ELR (cell line): ENCODE data around the gene WNT3A.
A peak's percentile ranks its signal among the peaks of the same experiment; 100 is the strongest.

ENCODE experiments used
- DNase-seq: peaks from one replicate; pipeline ENCODE4 v3.0.0-alpha.2; 2015; ENCODE audit warnings: low read depth

WNT3A gene

DNA sequence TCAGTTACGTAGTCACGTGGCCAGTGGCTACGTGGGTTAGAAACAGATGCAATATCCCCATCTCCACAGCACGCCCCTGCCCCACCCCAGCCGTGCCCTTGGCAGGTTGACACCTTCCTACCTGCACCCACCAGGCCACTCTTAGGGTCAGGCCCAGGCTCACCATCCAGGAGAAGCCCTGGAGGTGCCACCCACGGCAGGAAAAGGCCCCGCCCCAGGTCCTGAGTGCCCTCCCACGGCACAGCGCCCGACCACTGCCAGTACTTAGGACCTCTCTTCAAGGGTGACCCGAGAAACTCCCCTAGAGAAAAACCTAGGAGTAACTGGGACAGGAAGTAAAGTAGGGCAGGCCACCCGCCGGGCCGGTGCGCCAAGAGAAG is 94.8 kb downstream of the WNT3A start:
- no peak for DNase-seq

DNA sequence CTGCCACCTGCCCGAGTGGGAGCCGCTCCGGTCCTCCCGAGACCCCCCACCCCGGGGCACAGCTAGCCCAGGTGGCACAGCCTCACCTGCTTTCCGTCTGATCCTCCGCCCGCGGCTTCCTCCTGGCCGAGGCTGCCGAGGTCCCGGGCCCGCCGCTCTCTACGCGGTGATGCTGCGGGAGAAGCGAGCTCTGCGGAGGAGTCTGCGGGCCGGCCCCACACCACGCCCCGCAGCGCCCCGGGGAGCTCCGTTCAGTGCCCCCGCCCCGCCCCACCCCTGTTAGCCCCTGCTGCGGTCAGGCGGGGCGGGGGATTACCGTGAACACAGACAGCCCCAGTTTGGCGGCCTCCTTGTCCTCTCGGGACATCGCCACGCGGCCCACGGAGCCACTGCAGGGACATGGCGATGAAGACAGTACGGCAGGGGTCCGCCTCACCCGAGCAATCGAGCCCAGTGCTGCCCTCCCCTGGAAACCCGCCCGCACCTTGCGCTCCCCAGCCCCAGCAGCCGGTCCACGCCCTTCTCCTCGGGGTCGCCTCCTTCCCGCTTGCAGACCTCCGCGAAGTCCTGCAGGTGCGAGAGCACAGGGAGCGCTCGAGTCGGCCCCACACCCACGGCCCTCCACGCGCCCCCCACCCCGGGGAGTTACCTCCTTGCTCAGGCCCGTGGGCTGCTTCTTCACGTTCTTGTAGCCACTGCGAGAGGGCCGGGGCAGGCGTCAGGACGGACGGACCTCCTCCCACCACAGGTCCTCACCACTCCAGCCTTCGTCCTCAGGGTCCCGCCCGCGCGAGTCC is 95.4 kb downstream of the WNT3A start:
- peak; percentile 70 for DNase-seq

DNA sequence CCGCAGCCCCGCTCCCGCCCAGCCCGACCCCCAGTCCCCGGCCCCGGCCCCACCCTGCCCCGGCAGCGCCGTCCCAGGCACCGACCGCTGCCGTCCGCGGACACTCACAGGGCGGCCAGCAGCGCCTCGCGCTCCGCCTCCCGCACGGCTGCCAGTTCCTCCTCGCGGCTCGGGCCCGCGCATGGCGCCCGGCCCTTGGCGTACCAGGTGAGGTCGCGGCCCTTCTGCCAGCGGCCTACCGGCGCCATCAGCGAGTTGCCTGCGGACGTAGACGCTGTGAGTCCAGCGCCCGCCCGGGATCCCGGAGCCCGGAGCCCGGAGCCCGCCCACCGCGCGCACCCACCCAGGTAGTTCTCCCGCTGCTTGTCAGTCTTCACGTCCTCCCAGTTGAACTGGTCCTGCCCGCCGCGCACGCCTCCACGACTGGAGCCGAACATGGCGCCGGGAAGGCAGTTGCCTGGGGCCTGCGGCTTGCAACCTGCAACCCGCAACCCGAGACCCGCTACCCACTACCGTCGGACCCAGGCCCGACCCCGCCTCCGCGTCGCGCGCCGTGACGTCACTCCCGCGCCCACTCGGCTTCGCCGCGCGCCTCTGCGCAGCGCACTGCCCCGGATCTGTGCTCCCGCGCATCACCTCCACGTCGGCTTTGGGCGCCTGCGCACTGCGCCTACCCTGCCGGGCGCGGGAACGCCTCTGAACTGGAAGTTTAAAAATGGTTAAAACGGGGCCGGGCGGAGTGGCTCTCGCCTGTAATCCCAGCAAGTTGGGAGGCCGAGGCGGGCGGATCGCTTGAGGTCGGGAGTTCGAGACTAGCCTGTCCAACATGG is 96.2 kb downstream of the WNT3A start, which contains the start of gene C1orf35:
Gene C1orf35 (minus strand): TSS at position 535 of the 830 bp plus-strand sequence. CDS start 98 bp downstream, at position 437.
- peak; percentile 94 for DNase-seq

DNA sequence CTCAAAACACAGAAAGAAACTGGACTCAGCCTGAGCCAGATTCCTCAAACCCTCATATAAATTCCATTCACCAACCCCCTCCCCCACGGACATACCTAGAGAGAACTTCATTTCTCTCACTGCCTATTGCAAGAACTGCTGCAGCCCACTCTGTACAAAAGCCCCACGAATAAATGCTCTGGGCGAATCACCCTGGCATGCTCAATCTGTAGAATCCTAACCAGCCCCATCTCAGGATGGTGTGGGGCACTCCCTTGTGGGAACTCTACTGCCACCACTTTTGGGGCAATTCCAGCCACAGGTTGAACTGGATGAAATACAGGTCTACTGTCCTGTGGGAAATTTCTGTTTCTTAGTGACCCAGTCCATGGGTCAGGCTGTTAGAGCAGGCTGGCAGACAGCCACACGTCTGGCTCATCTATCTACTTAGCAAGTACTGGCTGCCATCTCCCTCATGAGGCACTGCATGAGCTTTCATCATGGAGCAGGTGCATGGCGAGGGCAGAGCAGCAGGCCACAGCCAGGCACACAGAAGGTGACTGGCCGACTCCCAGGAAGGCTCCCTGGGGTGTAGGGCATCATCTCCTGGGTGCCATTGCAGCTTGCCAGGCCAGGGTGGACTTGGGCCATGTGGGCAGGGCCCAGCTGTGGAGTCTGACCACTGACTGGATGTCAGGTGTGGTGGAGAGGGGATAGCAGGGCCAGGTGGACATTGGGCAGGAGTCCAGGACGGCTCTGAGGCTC is 97.9 kb downstream of the WNT3A start:
- DNase-seq: no peak

DNA sequence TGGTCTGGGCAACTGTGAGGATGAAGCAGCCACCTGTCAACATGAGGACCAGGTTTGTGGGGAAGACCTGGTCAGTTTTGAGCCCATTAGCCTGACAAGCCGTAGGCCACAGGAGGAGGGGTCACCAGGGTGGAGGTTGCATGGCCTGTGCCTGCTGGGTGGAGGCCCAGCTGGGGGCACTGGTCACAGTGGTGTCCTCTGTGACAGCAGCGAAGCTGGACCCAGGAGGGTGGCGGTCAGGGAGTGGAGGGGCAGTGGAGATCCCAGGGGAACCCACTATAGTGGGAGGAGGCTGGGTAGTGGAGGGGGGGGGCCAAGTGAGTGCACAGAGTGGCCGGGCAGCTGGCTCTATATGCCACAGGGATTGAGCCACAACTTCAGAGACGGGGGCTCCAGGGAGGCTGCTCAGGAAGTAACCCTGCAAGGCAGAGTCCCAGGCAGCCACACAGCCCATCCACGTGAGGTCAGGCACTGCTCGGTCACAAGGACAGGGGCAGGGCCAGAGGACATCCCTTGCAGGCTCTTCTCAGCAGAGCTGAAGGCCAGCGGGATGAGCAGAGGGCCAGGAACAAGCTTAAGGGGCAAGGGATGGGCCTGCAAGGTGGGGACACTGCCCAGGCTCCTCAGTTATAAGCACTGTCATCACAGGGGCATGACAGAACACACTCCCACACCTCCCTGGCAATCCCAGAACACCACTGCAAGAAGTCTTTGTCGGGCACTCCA is 98.6 kb downstream of the WNT3A start:
- DNase-seq: no peak

DNA sequence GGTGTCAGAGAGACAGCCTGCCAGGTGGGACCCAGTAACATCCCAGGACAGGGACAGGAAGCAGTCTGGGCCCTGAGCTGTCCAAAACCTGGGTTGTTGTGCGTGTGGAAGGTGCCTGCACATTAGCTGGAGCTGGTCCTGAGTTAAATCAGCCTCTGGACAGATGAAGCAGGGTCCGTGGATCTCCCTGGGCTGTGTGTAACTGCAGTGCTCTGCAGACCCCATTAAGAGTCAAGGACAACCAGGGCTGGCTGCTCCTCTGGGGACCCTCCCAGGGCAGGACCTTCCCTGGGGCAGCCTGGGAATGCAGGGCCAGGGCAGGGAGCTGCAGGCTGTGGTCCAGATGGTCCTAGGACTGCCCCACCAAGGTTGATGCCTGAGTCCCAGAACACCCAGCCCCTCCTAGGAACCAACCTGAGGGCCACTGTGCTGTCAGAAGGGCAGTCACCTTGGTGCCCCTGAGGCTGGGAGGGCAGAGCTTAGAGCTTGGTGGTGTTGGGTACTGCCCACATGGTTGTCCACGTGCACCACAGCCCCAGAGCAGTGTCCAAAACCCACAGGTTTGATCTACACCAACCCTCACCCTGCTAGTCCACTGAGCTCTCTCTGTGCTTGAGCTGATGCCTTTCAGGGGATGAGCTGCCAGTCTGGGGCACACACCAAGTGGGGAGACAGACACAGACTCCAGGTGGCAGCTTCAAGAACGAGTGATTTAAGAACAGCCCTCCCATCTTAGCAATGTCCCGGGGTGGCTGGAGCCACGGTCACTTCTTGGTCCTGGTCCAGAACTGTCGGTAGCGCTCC is 99.4 kb downstream of the WNT3A start:
- DNase-seq: no peak

DNA sequence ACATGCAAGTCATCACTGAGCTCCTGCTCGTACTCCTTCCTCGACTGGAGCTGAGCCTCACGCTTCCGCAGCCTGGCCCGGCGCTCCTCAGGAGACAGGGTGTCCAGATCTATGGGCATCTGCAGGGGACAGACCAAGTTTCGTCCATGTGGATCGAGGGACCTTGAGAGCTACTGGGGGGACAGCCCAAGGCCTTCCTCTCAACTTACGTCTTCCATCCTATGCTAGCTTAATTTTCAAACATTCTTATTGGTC is 99.9 kb downstream of the WNT3A start:
- no peak for DNase-seq

DNA sequence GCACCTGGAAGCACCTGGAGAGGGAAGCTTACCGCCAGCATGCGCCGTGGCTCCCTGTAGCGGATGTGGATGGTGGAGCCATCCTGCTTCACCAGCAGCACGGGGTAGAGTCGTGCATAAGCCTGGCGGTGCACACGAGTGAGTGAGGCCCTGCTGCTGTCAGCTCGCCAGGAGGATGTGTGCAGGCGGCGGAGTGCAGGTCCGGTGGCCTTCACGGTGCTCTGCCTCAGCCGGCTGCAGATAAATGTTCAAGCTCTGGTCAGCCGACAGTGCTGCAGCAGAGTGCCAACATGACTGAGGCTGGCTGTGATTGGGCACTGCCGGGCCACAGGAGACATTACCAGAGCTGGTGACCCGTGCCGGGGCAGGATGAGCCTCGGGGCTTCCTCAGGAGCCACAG is 100.8 kb downstream of the WNT3A start:
- no peak for DNase-seq

DNA sequence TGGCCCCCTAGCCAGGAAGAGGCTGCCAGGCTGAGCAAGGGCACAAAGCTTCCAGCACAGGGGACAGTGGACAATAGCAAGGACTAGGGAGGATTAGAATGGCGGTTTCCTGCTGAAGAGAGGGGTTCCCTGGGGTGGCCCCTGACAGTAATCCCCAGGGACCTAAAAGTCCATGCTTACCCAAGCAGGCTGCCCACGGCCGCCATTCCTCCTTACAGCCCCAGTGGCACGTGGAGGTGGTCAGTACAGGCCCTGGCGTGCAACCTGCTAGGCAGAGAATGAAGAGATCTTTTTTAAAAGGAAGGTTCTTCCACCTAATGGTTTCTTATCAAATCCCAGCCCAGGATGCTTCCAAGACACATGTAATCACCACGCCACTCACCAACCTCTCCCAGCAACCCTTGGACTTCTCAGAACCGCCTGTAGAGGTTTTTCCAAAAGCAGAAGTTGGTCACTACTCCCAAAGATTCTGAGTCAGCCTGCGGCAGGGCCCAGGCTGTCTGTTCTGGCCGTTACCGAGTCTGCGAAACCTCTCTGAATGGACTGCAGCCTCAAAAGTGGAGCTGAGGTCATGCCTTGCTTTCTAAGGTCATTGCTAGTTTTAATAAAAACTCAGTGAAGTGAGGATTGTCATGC is 101.4 kb downstream of the WNT3A start:
- no peak for DNase-seq

DNA sequence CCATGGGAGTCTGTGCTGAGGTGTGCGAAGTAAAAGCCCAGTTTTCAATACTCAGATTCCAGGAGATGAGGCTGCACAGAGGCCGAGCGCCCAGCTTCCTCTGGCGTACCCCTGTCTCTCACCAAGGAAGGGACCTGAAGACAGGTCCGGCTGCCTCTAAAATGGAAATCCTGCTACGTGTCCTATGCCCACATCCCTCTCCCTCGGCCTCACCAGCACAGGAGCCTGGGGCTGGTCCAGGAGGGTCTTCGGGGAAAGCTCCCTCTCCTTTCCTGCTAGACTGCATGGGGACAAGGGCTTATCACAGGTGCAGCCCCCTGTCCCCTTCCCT is 101.9 kb downstream of the WNT3A start:
- DNase-seq: no peak

DNA sequence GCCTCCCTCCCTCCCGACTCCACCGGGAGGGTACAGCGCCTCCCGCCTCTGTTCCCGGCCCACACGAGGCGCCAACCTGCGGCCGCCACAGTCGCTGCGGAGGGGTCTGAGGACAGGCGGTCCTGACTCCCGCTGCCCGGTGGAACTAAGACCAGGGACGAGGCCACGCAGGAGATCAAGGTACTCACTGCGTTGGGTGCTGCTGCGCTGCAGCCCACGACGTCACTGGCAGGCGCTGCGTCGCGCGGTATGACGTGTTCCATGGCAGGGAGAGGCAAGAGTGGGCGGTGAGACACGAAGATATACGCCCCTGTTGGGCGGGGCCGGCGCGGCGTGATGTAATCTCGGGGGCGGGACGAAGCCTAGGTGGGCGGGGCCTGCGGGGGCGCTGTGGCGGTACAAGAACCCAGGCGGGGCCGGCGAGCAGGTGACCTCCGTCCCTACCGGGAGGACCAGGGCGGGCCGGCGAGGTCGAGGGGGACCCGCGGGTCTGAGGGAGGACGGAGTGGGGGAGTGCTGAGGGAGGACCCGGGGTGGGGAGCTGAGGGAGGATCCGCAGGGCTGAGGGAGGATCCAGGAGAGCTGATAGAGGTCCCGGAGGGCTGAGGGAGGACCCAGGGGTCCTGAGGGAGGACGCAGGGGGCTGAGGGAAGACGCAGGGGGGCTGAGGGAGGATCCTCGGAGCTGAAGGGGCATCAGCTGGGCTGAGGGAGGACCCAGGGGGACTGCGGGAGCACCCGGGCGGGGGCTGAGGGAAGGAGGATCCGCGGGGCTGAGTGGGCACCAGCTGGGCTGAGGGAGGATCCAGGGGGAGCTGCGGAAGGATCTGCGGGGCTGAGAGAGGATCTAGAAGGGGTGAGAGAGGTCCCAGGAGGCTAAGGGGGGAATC is 102.5 kb downstream of the WNT3A start, which contains the start of gene MRPL55:
Gene MRPL55 (minus strand): TSS at position 227 of the 889 bp plus-strand sequence. CDS start 1,039 bp downstream, outside the sequence.
- DNase-seq: peak; percentile 96

DNA sequence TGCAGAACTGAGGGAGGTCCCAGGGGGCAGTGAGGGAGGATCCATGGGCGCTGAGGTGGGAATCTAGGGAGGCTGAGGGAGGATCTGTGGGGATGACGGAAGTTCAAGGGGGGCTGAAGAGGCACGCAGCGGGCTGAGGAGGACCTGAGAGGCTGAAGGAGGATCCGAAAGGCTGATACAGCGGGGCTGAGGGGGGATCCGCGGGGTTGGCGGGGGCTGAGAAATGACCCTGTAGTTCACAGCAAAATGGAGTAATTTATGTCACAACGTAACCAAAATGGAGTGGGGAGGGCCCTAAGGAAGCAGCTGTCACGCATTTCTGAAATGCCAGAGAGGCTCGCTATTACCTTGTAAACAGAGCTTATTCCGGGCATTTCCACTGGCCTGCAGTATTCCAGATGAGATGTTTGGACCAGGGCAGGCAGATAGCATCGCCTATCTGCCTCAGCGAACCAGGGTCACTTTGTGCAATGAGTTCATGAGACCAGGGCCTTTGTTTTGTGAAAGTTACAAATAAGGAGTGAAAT is 103.2 kb downstream of the WNT3A start:
- peak; percentile 43 for DNase-seq

DNA sequence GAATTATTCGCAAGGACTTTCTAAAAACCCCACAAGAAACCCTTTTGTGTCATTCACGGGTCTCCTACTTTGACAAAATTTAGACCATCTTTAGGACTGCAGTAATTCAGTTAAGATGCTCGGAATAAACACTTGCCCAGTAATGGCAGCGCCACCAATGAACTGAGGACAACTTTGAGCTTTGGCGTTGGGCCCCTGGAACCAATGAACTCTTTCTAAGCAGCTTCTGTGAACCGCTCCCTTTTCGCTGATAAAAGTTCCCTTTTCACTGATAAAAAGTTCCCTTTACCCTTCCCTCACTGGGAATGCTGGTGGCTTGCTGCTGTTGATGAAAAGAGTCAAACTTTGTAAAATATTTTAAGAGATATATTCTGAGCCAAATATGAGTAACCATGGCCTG is 103.8 kb downstream of the WNT3A start:
- no peak for DNase-seq
